NCI-H446 (cell line): Measurements from ENCODE around the gene TBC1D21.
A peak's percentile ranks its signal among the peaks of the same experiment; 100 is the strongest.

Source experiments
- DNase-seq, 2 experiments: peaks; one replicate each; lab custom pipeline; 2025; lab: John Stamatoyannopoulos, UW

TBC1D21 gene

GRCh38 chr15:73908822-73909122, 35.4 kb downstream of the TBC1D21 start:
- DNase-seq: no peak

DNA sequence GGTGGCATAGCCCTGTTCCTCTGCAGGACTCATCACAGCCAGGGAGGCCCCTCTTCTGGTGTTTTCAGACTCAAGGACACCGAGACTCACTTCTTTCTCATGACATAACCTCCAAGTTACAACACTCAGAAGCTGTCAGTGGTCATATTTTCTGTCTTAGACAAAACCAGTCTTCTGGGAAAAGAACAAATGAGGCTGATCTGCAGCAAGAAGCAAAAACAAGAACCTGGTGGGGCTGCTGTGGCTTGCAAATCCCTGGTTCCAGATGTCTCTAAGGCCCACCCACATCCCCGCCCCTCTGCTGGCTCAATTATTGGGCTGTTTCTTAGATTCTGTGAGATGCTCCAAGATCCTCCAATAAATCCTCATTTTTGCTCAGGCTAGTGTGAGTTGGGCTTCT, 36.3 kb downstream of the TBC1D21 start:
- DNase-seq: no peak

- no peak for DNase-seq
Measured at GRCh38 chr15:73910522-73911303, 37.3 kb downstream of the TBC1D21 start.

DNA sequence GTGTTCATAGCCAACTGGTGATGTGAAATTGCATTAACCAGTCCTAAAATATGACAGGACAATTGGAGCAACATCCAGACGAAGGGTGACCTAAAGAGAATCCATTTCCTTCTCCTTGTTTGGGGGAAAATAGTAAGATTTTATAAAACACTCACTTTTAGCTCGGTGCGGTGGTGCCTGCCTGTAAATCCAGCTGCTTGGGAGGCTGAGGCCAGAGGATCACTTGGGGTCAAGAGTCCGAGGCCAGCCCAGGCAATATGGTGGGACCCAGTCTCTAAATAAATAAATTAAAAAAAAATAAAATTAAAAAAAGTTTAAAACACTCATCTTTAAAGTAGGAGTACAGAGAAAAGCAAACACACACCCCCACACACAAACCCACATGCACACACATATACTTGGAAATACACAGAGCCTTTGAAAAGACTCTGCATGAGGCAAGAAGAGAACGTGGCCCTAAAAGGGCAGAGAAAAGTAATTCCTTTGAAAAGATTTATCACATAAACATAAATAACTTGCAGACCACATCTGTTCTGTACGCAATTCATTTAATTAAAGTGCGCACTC, 38.7 kb downstream of the TBC1D21 start:
- DNase-seq: no peak

GRCh38 chr15:73914145-73914544, 40.8 kb downstream of the TBC1D21 start:
- no peak for DNase-seq

DNA sequence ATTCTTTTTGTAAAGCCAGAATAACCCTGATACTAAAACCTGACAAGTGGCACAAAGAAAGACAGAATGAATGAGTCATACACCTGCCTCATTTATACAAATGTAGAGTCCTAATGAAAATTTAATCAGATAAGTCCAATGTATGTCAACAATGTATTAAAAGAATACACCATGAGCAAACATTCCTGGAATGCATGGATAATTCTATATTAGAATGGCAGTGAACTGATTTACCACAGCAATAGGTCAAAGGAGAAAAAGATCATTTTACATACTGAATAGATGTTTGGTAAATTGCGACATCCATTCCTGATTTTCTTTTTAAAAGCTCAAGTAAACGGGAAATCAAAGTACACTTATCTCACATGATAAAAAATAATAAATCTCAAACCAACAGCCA, 41.7 kb downstream of the TBC1D21 start:
- no peak for DNase-seq

- no peak for DNase-seq
Measured at GRCh38 chr15:73918784-73919183, 45.4 kb downstream of the TBC1D21 start.

DNA sequence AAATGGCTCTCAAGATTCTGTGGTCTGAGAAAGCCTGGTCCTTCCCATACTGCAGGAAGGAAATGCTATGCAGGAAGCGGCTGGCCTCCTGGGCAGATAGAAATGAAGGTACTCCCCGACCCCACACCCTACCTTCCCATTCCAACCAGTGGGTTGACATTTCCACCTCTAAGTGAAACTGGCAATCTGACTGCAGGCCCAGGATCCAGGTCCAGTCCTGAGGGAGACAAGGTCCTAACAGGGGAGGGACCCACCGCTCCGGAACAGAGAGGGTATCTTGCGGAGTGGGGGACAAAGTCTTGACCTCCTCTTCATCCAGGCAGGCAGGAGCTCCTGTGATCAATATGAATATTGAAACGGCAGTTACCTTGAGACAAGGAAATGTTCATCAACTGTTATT, 46.3 kb downstream of the TBC1D21 start:
- no peak for DNase-seq

DNA sequence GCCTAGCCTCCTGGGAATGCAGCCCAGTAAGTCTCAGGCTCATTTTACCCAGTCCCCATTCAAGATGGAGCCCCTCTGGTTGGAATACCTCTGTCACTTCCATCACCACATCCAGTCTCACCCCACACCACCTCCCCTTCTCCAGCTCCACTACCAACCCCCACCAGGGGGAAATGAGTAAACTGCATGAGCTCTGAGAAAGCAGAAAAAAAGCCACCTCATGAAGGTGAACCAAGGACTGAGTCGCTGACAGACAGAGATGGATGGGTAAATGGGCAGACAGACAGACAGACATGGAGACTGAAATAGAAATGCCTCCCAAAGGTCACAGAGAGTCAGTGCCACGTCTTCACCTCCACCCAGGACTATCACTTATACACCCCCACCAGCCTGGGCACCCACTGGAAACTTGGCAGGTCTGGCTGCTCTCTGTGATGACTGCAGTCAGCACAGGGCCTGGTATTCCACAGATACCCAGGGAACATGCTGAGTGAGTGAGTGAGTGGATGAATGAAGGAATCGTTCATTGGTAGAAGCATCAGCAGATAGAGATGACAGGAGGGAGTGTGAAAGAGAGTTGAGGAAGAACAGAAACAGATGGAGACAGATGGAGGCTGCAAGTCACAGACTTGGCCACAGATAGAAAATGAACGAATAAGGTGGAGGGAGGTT, 48.0 kb downstream of the TBC1D21 start:
- peak in 1 of 2 experiments; percentile 22 for DNase-seq

DNA sequence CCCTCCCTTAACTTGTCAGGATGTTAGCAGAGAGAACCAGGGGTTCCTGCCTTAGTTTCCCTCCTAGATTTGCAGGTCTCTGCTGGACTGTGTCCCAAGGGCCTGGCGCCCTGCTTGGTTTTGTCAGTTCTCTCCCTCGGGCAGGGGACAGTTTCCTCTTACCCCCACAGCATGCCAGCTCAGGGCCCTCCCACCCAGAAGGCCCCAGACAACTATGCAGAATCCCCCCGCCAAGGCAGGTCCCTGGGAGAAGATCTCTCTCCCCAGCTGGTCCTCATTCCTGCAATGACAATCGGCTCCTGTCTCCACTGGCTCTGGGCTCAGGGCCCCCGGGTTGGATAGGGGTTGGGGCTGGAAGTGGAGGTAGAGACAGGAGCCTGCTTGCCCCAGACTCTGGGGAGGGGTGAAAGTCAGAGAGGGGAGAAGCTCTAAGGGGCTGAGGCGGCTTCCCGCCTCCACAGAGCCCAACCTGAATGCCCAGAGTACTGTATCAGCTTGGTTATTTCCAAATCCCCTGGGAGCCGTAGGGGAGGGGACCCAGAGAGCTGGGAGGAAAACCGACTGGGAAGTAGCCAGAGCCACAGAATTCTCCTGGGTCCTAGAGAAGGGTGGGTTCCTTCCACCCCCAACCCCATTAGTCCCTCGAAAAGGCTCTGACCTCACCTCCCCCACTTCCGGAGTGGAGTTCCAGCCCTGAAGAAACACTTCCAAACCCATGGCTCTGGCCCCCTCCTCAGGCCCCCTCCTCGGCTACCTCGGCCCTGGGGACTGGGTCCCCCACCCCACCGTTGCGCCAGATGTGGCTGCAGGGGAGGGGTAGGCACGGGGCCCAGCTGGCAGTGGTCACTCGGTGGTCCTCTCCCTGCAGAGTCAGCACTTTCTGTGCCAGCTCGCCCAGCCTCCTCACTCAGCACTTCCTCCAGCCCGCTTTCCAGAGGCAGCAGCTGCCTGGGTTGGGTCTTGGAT, 49.1 kb downstream of the TBC1D21 start:
- peak in 1 of 2 experiments; percentile 25 for DNase-seq

DNA sequence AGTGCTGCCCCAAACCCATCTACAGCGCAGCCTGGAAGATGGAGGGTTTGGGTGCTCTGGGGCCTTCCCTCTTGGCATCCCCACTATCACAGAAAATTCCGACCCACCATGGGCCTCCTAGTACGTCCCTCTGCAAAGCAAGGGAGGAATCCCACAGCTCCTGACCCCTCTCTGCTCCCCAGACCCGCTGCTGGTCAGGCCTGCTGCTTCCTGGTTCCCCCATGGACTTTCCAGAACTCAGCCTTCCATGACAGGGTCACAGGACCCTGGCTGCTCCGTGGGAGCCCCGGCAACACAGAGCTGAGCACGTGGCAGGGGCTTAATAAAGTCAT, 49.8 kb downstream of the TBC1D21 start:
- no peak for DNase-seq

GRCh38 chr15:73923488-73924164, 50.3 kb downstream of the TBC1D21 start:
- DNase-seq: no peak

GRCh38 chr15:73924171-73924921, 51.0 kb downstream of the TBC1D21 start:
- peak; percentile 43 to 78 for DNase-seq

DNA sequence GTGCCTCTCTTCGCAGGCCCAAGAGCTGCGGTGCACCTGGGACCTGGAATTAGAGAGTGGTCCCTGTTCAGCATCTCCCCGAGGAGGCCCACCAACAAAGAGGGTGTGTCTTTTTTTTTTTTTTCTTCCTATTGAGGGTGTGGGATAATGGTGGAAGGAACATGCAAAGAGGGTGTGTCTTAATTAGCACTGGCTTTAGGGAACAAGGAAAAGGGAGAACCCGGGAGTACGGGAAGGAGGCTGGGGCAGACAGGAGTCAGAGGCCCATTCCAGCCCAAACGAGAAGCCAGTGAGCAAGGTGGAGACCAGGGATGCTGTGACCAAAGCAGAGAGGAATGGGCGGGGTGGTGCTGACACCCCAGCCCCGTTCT, 52.5 kb downstream of the TBC1D21 start:
- no peak for DNase-seq

DNA sequence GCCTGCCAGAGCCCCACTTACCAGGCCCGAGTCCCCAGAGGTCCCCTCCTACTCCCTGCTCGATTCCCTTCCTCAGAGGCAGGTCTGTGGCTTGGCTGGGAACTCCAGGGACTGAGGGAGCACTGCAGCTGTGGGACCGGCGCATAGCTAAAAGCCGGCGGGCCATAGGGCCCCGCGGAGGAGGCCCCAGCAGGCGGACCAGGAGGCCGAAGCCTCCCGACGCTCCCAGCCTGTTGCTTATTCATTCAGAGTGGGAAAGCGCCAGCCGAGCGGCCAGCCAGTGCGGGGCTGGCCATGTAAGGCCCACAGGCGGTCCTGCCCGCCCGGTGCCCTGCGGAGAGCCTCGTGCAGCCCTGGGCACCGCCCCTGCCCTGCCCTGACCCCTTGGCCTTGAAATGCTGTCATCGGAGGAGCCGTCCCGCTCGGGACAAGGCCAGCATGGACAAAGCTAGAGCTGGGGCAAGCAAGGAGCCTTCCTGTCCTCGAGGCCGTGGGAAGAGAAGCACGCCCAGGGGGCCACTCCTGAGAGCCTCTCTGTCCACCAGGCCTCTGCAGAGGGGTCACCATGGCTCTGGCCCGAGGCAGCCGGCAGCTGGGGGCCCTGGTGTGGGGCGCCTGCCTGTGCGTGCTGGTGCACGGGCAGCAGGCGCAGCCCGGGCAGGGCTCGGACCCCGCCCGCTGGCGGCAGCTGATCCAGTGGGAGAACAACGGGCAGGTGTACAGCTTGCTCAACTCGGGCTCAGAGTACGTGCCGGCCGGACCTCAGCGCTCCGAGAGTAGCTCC, 53.0 kb downstream of the TBC1D21 start, which contains the start of gene LOXL1:
TSS of gene LOXL1 (plus strand) at position 244 of the 784 bp plus-strand sequence. CDS start at position 566, 322 bp downstream.
- peak in 1 of 2 experiments; percentile 46 for DNase-seq

DNA sequence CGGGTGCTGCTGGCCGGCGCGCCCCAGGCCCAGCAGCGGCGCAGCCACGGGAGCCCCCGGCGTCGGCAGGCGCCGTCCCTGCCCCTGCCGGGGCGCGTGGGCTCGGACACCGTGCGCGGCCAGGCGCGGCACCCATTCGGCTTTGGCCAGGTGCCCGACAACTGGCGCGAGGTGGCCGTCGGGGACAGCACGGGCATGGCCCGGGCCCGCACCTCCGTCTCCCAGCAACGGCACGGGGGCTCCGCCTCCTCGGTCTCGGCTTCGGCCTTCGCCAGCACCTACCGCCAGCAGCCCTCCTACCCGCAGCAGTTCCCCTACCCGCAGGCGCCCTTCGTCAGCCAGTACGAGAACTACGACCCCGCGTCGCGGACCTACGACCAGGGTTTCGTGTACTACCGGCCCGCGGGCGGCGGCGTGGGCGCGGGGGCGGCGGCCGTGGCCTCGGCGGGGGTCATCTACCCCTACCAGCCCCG, 53.7 kb downstream of the TBC1D21 start:
- no peak for DNase-seq

GRCh38 chr15:73927476-73928240, 54.3 kb downstream of the TBC1D21 start:
- no peak for DNase-seq

GRCh38 chr15:73928241-73928579, 54.8 kb downstream of the TBC1D21 start:
- no peak for DNase-seq

- no peak for DNase-seq
Measured at GRCh38 chr15:73928971-73929627, 55.7 kb downstream of the TBC1D21 start.
